HepG2 (cell line): ENCODE data around the gene GRHL1. TPM values are rescaled to one million over a fixed set of nuclear protein-coding genes. Genes with fewer than 3 reads are reported as not detected.

Experiments used
- ARHGAP35 ChIP-seq: sonication (generic); formaldehyde crosslinking; IDR thresholded peaks from 2 replicates; pipeline ENCODE4 v1.9.0; 2022; ENCODE audit warnings: mild to moderate bottlenecking, inconsistent platforms, moderate library complexity, missing genetic modification reagents, borderline replicate concordance
- DRAP1 ChIP-seq: IDR thresholded peaks from 2 replicates; pipeline ENCODE4 v1.6.1; 2016; ENCODE audit warnings: missing genetic modification reagents, missing compliant biosample characterization
- ELF1 ChIP-seq: sonication (generic); formaldehyde crosslinking; IDR thresholded peaks from 2 replicates; pipeline ENCODE4 v1.4.0; 2020; ENCODE audit warnings: missing genetic modification reagents
- MAZ ChIP-seq, 2 experiments: sonication (generic) in 1 of 2; formaldehyde crosslinking in 1 of 2; IDR thresholded peaks; 2 replicates each; pipeline versions ENCODE4 v1.5.0 to v1.6.1; 2012 to 2020; ENCODE audit warnings: low read depth in 2 of 2, mild to moderate bottlenecking in 2 of 2, borderline replicate concordance in 1 of 2, improper control_type of control experiment in 1 of 2, low read length in 1 of 2, missing genetic modification reagents in 1 of 2, moderate library complexity in 1 of 2
- MED1 ChIP-seq: sonication (generic); formaldehyde crosslinking; IDR thresholded peaks from 2 replicates; pipeline ENCODE4 v1.4.0; 2020; ENCODE audit warnings: missing genetic modification reagents
- NFKB2 ChIP-seq: sonication (generic); formaldehyde crosslinking; IDR thresholded peaks from 2 replicates; pipeline ENCODE4 v1.4.0; 2020; ENCODE audit warnings: missing genetic modification reagents, borderline replicate concordance
- NFYC ChIP-seq: IDR thresholded peaks from 2 replicates; pipeline ENCODE4 v1.6.1; 2016; ENCODE audit warnings: missing genetic modification reagents, missing compliant biosample characterization
- NONO ChIP-seq, 2 experiments: fragments of 450-650 bp in 1 of 2; sonication (generic) in 1 of 2; formaldehyde crosslinking in 1 of 2; IDR thresholded peaks in 1 of 2; conservative IDR thresholded peaks in 1 of 2; 2 replicates each; pipeline versions ENCODE4 v1.6.1 to v1.8.0; 2017 to 2022; ENCODE audit warnings: mild to moderate bottlenecking in 1 of 2, missing genetic modification reagents in 1 of 2, moderate library complexity in 1 of 2
- PATZ1 ChIP-seq: sonication (generic); formaldehyde crosslinking; IDR thresholded peaks from 2 replicates; pipeline ENCODE4 v1.4.0; 2020; ENCODE audit warnings: missing genetic modification reagents
- SMAD1 ChIP-seq: sonication (generic); formaldehyde crosslinking; IDR thresholded peaks from 2 replicates; pipeline ENCODE4 v1.4.0; 2020; ENCODE audit warnings: missing genetic modification reagents, low read depth, mild to moderate bottlenecking, borderline replicate concordance
- SNAPC2 ChIP-seq: sonication (generic); formaldehyde crosslinking; IDR thresholded peaks from 2 replicates; pipeline ENCODE4 v1.8.1; 2022; ENCODE audit warnings: mild to moderate bottlenecking, missing genetic modification reagents
- ZBTB25 ChIP-seq: IDR thresholded peaks from 2 replicates; pipeline ENCODE4 v1.6.1; 2018; ENCODE audit warnings: missing genetic modification reagents
- ZIK1 ChIP-seq: sonication (generic); formaldehyde crosslinking; IDR thresholded peaks from 2 replicates; pipeline ENCODE4 v1.5.0; 2020; ENCODE audit warnings: mild to moderate bottlenecking, low read depth, missing genetic modification reagents, borderline replicate concordance
- ZNF263 ChIP-seq: sonication (generic); formaldehyde crosslinking; IDR thresholded peaks from 2 replicates; pipeline ENCODE4 v1.4.0; 2020; ENCODE audit warnings: missing genetic modification reagents
- ZNF350 ChIP-seq: sonication (generic); formaldehyde crosslinking; IDR thresholded peaks from 2 replicates; pipeline ENCODE4 v1.4.0; 2020; ENCODE audit warnings: mild to moderate bottlenecking, low read depth, missing genetic modification reagents, borderline replicate concordance
- ZNF367 ChIP-seq: sonication (generic); formaldehyde crosslinking; IDR thresholded peaks from 2 replicates; pipeline ENCODE4 v1.4.0; 2020; ENCODE audit warnings: missing genetic modification reagents, borderline replicate concordance
- ZNF496 ChIP-seq: sonication (generic); formaldehyde crosslinking; IDR thresholded peaks from 2 replicates; pipeline ENCODE4 v1.8.1; 2023; ENCODE audit warnings: mild to moderate bottlenecking, moderate library complexity, missing genetic modification reagents; ENCODE audit not compliant: insufficient replicate concordance
- ZNF557 ChIP-seq: sonication (generic); formaldehyde crosslinking; IDR thresholded peaks from 2 replicates; pipeline ENCODE4 v1.4.0; 2020; ENCODE audit warnings: missing genetic modification reagents
- ZNF589 ChIP-seq: sonication (generic); formaldehyde crosslinking; conservative IDR thresholded peaks from 2 replicates; pipeline ENCODE4 v1.8.0; 2022; ENCODE audit warnings: mild to moderate bottlenecking, moderate library complexity, missing genetic modification reagents
- ZNF678 ChIP-seq: sonication (generic); formaldehyde crosslinking; IDR thresholded peaks from 2 replicates; pipeline ENCODE4 v1.4.0; 2020; ENCODE audit warnings: mild to moderate bottlenecking, missing genetic modification reagents
- ZNF691 ChIP-seq: sonication (generic); formaldehyde crosslinking; IDR thresholded peaks from 2 replicates; pipeline ENCODE4 v1.4.0; 2020; ENCODE audit warnings: missing genetic modification reagents, low read depth, mild to moderate bottlenecking, borderline replicate concordance
- ZNF780A ChIP-seq: sonication (generic); formaldehyde crosslinking; IDR thresholded peaks from 2 replicates; pipeline ENCODE4 v1.8.0; 2022; ENCODE audit warnings: mild to moderate bottlenecking, missing genetic modification reagents, moderate library complexity
- ZSCAN25 ChIP-seq: sonication (generic); formaldehyde crosslinking; IDR thresholded peaks from 2 replicates; pipeline ENCODE4 v1.8.0; 2022; ENCODE audit warnings: mild to moderate bottlenecking, missing genetic modification reagents
- polyA plus RNA-seq, 8 experiments: library from polyadenylated mRNA; depleted of rRNA in 3 of 8; stranded (reverse) in 7 of 8; unstranded in 1 of 8; fragments of >200 nt; fragmentation: Illumina TruSeq in 4 of 8; extraction: Trizol in 4 of 8; gene quantifications; 2 replicates each; pipeline versions ENCODE4 v1.2.1 to v1.2.3, GENCODE V29; 2011 to 2016; ENCODE audit warnings: low read depth in 4 of 8, missing spikeins in 1 of 8, mixed read lengths in 1 of 8; ENCODE audit not compliant: insufficient read depth in 1 of 8
- total RNA-seq, 5 experiments: library from RNA; depleted of rRNA; stranded (reverse); fragments of >200 nt; fragmentation: Illumina TruSeq; extraction: Trizol; gene quantifications; 2 replicates each; pipeline ENCODE4 v1.2.3, GENCODE V29; 2016; ENCODE audit warnings: low read depth in 1 of 5

The GRHL1 gene
- total and polyA plus RNA-seq, 2 of the 13 experiments (the other 11 are each of a cell fraction or from before 2014, with no cell fraction given), result 9.3 to 12.0 TPM

GRCh38 chr2:9951522-9952285, at the start of gene GRHL1 (continued):
- peak; percentile 54; the same call in 1 of the 2 replicates for TF ChIP-seq ZBTB25 (CRISPR knock-in tag)
- TF ChIP-seq ZNF350 (CRISPR knock-in tag), result 0 out of 2 replicates have a peak, but pooled peaks have one; percentile 19
- TF ChIP-seq NFYC (CRISPR knock-in tag), result peak; percentile 73
- peak; percentile 64; the same call in 1 of the 2 replicates for TF ChIP-seq NFKB2 (CRISPR knock-in tag)
- TF ChIP-seq SNAPC2 (CRISPR knock-in tag), result 0 out of 2 replicates have a peak, but pooled peaks have one; percentile 60
- TF ChIP-seq ZNF496 (CRISPR knock-in tag), result no peak
- peak; percentile 77; the same call in 1 of the 2 replicates for TF ChIP-seq MAZ (IDR thresholded peaks at IDR 0.05; ENCODE audit: borderline replicate concordance, low read depth, low read length)
- peak; percentile 80 for TF ChIP-seq MAZ (CRISPR knock-in tag; IDR thresholded peaks at IDR 0.05; ENCODE audit: low read depth)
- TF ChIP-seq ZNF691 (CRISPR knock-in tag), result peak; percentile 11; the same call in 1 of the 2 replicates
- 0 out of 2 replicates have a peak, but pooled peaks have one; percentile 44 for TF ChIP-seq ARHGAP35 (CRISPR knock-in tag)
- no peak for TF ChIP-seq NONO (IDR thresholded peaks at IDR 0.05)
- 0 out of 2 replicates have a peak, but pooled peaks have one; percentile 57 for TF ChIP-seq NONO (CRISPR knock-in tag; conservative IDR thresholded peaks at IDR 0.05)
- TF ChIP-seq ZIK1 (CRISPR knock-in tag), result 0 out of 2 replicates have a peak, but pooled peaks have one; percentile 25
- TF ChIP-seq MED1 (CRISPR knock-in tag), result 0 out of 2 replicates have a peak, but pooled peaks have one; percentile 37
- peak; percentile 63; the same call in 1 of the 2 replicates for TF ChIP-seq ZNF263 (CRISPR knock-in tag)
- TF ChIP-seq ZNF367 (CRISPR knock-in tag), result peak; percentile 50; the same call in 1 of the 2 replicates
- no peak for TF ChIP-seq ZNF589
- no peak for TF ChIP-seq ELF1 (CRISPR knock-in tag)
- no peak for TF ChIP-seq ZNF557
- TF ChIP-seq PATZ1 (CRISPR knock-in tag), result peak; percentile 88
- 0 out of 2 replicates have a peak, but pooled peaks have one; percentile 51 for TF ChIP-seq ZSCAN25 (CRISPR knock-in tag)
- peak; percentile 63; the same call in 1 of the 2 replicates for TF ChIP-seq ZNF678
- TF ChIP-seq ZNF780A (CRISPR knock-in tag), result no peak
- peak; percentile 14; the same call in 1 of the 2 replicates for TF ChIP-seq DRAP1 (CRISPR knock-in tag)
- TF ChIP-seq SMAD1, result no peak
